GM21367 (cell line): ENCODE data around the gene KLK1.
"Not testable (repeated sequence)": the region's sequence is repeated elsewhere in the genome, so short reads cannot be mapped to it uniquely, and the experiment has no call there.

ENCODE experiments used
- ATAC-seq: cut with Tn5 transposase; IDR thresholded peaks from one replicate; pipeline ENCODE4 v1.9.1; 2021; ENCODE audit not compliant: unreplicated experiment

KLK1 gene

GRCh38 chr19:50794074-50794875 lies 29.3 kb downstream of the KLK1 start:
- ATAC-seq: no peak

GRCh38 chr19:50793558-50794065 lies 30.0 kb downstream of the KLK1 start:
- ATAC-seq: no peak

- no peak for ATAC-seq
These were observed 31.0 kb downstream of the KLK1 start for GRCh38 chr19:50792272-50793250.

GRCh38 chr19:50791594-50792271 lies 31.9 kb downstream of the KLK1 start:
- ATAC-seq: no peak

- no peak for ATAC-seq
These were observed 32.6 kb downstream of the KLK1 start for GRCh38 chr19:50790922-50791467.

GRCh38 chr19:50790396-50790795 lies 33.2 kb downstream of the KLK1 start, which contains the start of gene ACP4:
TSS of gene ACP4 (plus strand) at chr19:50790415. CDS start at chr19:50790415, 0 bp downstream.
- ATAC-seq: no peak

GRCh38 chr19:50785329-50785728 lies 38.3 kb downstream of the KLK1 start:
- no peak for ATAC-seq

- ATAC-seq: no peak
These were observed 38.9 kb downstream of the KLK1 start for GRCh38 chr19:50784710-50785109.

GRCh38 chr19:50783848-50784152 lies 39.8 kb downstream of the KLK1 start:
- not testable (repeated sequence) for ATAC-seq

GRCh38 chr19:50780753-50781435 lies 42.7 kb downstream of the KLK1 start:
- no peak for ATAC-seq

GRCh38 chr19:50779504-50780457 lies 43.8 kb downstream of the KLK1 start:
- ATAC-seq: no peak

GRCh38 chr19:50778906-50779430 lies 44.6 kb downstream of the KLK1 start:
- no peak for ATAC-seq

- ATAC-seq: no peak
These were observed 45.7 kb downstream of the KLK1 start for GRCh38 chr19:50777830-50778303.

GRCh38 chr19:50777261-50777660 lies 46.3 kb downstream of the KLK1 start:
- no peak for ATAC-seq

- ATAC-seq: no peak
These were observed 47.5 kb downstream of the KLK1 start for GRCh38 chr19:50776131-50776530.

- not testable (repeated sequence) for ATAC-seq
These were observed 50.1 kb downstream of the KLK1 start for GRCh38 chr19:50773454-50773853.

- not testable (repeated sequence) for ATAC-seq
These were observed 50.7 kb downstream of the KLK1 start for GRCh38 chr19:50772912-50773311.

- ATAC-seq: no peak
These were observed 51.1 kb downstream of the KLK1 start for GRCh38 chr19:50772476-50772875.

GRCh38 chr19:50770888-50771287 lies 52.7 kb downstream of the KLK1 start:
- no peak for ATAC-seq
